Peyer's patch (tissue), 4 donors: Measurements from ENCODE around the gene TEX53. TPM values are rescaled to one million over a fixed set of nuclear protein-coding genes. Genes with fewer than 3 reads are reported as not detected.

ENCODE experiments used
- DNase-seq, 3 donors: peaks; one replicate each; pipeline ENCODE4 v3.0.0-alpha.2; 2017 to 2019
- H3K27ac ChIP-seq, 4 donors: fragments of 200-600 bp; sonication (generic); one replicate each; pipeline ENCODE4 v1.5.1; 2016 to 2019
- H3K27me3 ChIP-seq, 2 donors: fragments of 200-600 bp; sonication (generic); one replicate each; pipeline ENCODE4 v1.5.1; 2019
- H3K36me3 ChIP-seq, 3 donors: fragments of 200-600 bp; sonication (generic); one replicate each; pipeline ENCODE4 v1.5.1; 2016 to 2019
- H3K4me1 ChIP-seq, 4 donors: fragments of 200-600 bp; sonication (generic); one replicate each; pipeline ENCODE4 v1.5.1; 2016 to 2019
- H3K4me3 ChIP-seq, 4 donors: fragments of 200-600 bp; sonication (generic); 1 replicate in 3 of 4; 2 replicates in 1 of 4; pipeline ENCODE4 v1.5.1; 2016 to 2019; ENCODE audit warnings: mild to moderate bottlenecking in 1 of 4
- H3K9me3 ChIP-seq, 4 donors: fragments of 200-600 bp; sonication (generic); one replicate each; pipeline ENCODE4 v1.5.1; 2016 to 2019; ENCODE audit warnings: mild to moderate bottlenecking in 1 of 4
- CTCF ChIP-seq, 6 experiments: fragments of 450-650 bp in 4 of 6; fragments of 200-600 bp in 2 of 6; sonication (generic) in 1 of 6; IDR thresholded peaks; one replicate each; pipeline ENCODE4 v1.5.1; 2017 to 2019; ENCODE audit warnings: antibody characterized with exemption in 6 of 6, mild to moderate bottlenecking in 3 of 6, moderate library complexity in 1 of 6
- POLR2A ChIP-seq, 2 donors: fragments of 450-650 bp; IDR thresholded peaks; one replicate each; pipeline ENCODE4 v1.5.1; 2017; ENCODE audit warnings: antibody characterized with exemption in 2 of 2, mild to moderate bottlenecking in 2 of 2, moderate library complexity in 2 of 2
- total RNA-seq, 4 donors: library from RNA; depleted of rRNA; stranded (reverse); fragments of >200 nt; gene quantifications; one replicate each; pipeline ENCODE4 v1.1.0, GENCODE V29; 2016

TEX53 gene
- total RNA-seq, 4 donors from 2014 or later: not detected

DNA sequence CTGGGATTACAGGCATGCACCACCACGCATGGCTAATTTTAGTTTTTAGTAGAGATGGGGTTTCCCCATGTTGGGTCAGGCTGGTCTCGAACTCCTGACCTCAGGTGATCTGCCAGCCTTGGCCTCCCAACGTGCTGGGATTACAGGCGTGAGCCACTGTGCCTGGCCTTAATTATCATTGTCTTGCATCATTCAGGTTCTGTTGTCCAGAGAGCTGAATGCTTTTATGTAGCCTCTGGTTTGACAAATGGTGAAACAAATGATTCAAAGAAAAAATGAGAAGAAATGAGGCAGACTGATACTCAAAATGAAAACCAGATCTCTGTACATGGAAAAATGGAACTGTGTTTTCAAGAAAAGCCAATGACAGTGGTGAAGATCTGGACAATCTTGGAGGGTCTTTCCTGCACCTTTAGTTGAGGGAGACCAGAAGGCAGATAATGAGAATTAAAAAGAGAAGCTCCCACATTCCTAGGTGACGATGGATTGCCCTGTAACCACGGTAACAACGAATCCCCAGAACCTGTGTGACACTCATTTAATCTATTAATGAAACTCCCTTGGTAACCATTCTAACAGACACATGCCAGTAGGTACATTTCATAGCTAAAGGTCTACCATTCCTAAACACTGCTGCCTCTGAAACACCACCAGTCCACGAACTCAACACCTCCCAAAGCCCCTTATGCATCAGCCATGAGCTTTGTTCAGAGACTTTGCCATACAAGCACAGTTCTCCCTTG is 22.8 kb upstream of the TEX53 start:
- TF ChIP-seq CTCF (IDR thresholded peaks at IDR 0.05) (no peak), POLR2A (IDR thresholded peaks at IDR 0.05) (no peak)
- Histone ChIP-seq H3K4me1 (peaks cover 0 to 6% (median 3%) of the 10 kb centered on the region in 4 donors), H3K36me3 (no peaks in the 10 kb centered on the region), H3K9me3 (no peaks in the 10 kb centered on the region), H3K4me3 (no peak overlapping the region), H3K27ac (no peak overlapping the region), H3K27me3 (no peaks in the 10 kb centered on the region)
- no peak for DNase-seq

DNA sequence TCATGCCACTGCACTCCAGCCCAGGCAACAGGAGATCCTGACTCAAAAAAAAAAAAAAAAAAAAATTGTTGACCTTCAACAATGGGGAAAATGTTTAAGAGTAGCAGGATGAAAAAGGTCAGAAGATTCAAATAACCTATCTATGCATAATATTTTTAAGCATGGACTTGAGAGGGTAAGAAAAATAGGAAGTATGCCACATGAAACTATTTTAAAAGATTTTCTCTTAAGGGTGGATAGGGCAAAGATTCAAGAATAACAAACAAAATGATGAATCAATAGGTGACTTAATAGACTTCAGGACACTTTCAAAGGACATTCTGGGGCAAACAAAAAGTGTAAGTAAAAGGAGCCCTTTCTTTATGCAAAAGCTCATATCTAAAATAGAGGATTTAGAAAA is 21.2 kb upstream of the TEX53 start:
- peaks cover 0 to 6% (median 3%) of the 10 kb centered on the region in 4 donors for H3K4me1 ChIP-seq
- no peak for DNase-seq
- H3K4me3 ChIP-seq: no peak overlapping the region
- no peaks in the 10 kb centered on the region for H3K9me3 ChIP-seq
- no peak overlapping the region for H3K27ac ChIP-seq
- no peaks in the 10 kb centered on the region for H3K27me3 ChIP-seq
- H3K36me3 ChIP-seq: no peaks in the 10 kb centered on the region
- TF ChIP-seq POLR2A (IDR thresholded peaks at IDR 0.05): no peak

DNA sequence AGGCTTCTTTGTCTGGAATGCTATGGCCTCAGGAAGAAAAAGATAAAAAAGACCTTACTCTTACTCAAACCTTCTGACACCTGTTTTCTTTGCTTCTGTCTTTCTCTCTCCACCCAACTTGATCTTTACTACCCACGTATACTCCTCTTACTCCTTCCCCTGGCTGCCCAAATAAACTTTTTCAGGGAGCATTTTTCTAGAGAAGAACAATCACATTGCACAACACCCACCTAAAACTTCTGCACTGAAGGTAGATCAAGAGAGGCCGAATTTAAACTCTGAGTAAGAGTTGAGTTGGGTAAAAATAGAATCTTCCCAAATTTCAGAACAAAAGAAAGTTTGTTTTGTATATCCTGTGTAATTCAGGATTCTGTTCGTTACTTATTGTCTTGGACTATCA is 20.5 kb upstream of the TEX53 start:
- Histone ChIP-seq H3K36me3 (no peaks in the 10 kb centered on the region), H3K9me3 (no peaks in the 10 kb centered on the region), H3K4me3 (no peak overlapping the region), H3K4me1 (peaks cover 0 to 6% (median 3%) of the 10 kb centered on the region in 4 donors), H3K27ac (no peak overlapping the region), H3K27me3 (no peaks in the 10 kb centered on the region)
- no peak for DNase-seq
- TF ChIP-seq CTCF (IDR thresholded peaks at IDR 0.05) (no peak), POLR2A (IDR thresholded peaks at IDR 0.05) (no peak)

- no peaks in the 10 kb centered on the region for H3K9me3 ChIP-seq
- H3K27ac ChIP-seq: no peak overlapping the region
- no peaks in the 10 kb centered on the region for H3K36me3 ChIP-seq
- no peak for TF ChIP-seq POLR2A (IDR thresholded peaks at IDR 0.05)
- TF ChIP-seq CTCF (IDR thresholded peaks at IDR 0.05): no peak
- H3K27me3 ChIP-seq: no peaks in the 10 kb centered on the region
- DNase-seq: no peak
- H3K4me3 ChIP-seq: no peak overlapping the region
- peaks cover 0 to 6% (median 3%) of the 10 kb centered on the region in 4 donors for H3K4me1 ChIP-seq
These were observed 19.8 kb upstream of the TEX53 start for GRCh38 chr9:114677418-114677817.

- Histone ChIP-seq H3K27me3 (no peaks in the 10 kb centered on the region), H3K4me3 (no peak overlapping the region), H3K27ac (no peak overlapping the region), H3K9me3 (no peaks in the 10 kb centered on the region), H3K4me1 (peaks cover 0 to 4% (median 2%) of the 10 kb centered on the region in 4 donors), H3K36me3 (no peaks in the 10 kb centered on the region)
- no peak for TF ChIP-seq CTCF (IDR thresholded peaks at IDR 0.05)
- TF ChIP-seq POLR2A (IDR thresholded peaks at IDR 0.05): no peak
- DNase-seq: no peak
These were observed 19.3 kb upstream of the TEX53 start for GRCh38 chr9:114676901-114677300.

GRCh38 chr9:114674798-114675540 is 17.4 kb upstream of the TEX53 start:
- Histone ChIP-seq H3K4me3 (no peak overlapping the region), H3K36me3 (no peaks in the 10 kb centered on the region), H3K27me3 (no peaks in the 10 kb centered on the region), H3K9me3 (no peaks in the 10 kb centered on the region), H3K27ac (no peak overlapping the region), H3K4me1 (no peaks in the 10 kb centered on the region)
- no peak for DNase-seq
- TF ChIP-seq CTCF (IDR thresholded peaks at IDR 0.05) (no peak), POLR2A (IDR thresholded peaks at IDR 0.05) (no peak)
